ENCODE results near the gene DGKE.
A peak's percentile ranks its signal among the peaks of the same experiment; 100 is the strongest.

DGKE gene

DNA sequence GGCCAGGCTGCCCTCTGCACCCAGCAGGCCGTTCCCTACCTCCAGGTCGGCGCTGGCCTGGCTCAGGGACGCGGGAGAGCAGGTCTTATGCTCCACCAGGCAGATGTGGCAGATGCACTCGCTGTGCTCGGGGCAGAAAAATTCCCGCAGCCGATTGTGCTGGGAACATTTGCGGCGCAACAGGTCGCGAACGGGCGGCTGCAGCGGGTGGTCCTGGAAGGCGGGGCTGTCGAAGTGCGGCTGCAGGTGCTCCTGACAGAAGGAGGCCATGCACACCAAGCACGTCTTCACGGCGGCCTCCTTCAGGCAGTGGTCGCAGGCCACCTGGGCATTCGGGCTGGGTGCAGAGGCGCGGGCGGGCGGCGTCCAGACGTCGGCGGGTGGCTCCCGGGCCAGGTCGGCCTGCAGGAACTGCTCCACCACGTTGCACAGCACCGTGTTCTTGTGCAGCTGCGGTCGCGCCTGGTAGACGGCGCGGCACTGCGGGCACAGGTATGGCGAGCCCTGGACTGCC lies 79.5 kb downstream of the DGKE start:
- Histone ChIP-seq H3K36me3 (ENCODE audit: low read length) (no peaks in the 10 kb centered on the region), H2AFZ (ENCODE audit: low read depth, low read length, severe bottlenecking) (peak overlapping the region; percentile 93), H3K27ac (ENCODE audit: low read depth, low read length) (peak overlapping the region; percentile 78), H3K4me3 (ENCODE audit: insufficient read depth, low read length, poor library complexity, severe bottlenecking) (peak overlapping the region; percentile 68), H3K4me2 (ENCODE audit: low read depth, low read length, poor library complexity, severe bottlenecking) (peak overlapping the region; percentile 86), H4K20me1 (ENCODE audit: low read depth, low read length) (no peaks in the 10 kb centered on the region), H3K9me2 (replicated peaks; ENCODE audit: insufficient read depth, low read length) (no peaks in the 10 kb centered on the region), H3K27me3 (ENCODE audit: low read length) (no peaks in the 10 kb centered on the region), H3K79me2 (ENCODE audit: insufficient read depth, low read length) (peaks cover 40% of the 10 kb centered on the region), H3K9me3 (ENCODE audit: insufficient read depth, low read length) (no peaks in the 10 kb centered on the region), H3F3A (ENCODE audit: insufficient read depth) (peaks cover 15% of the 10 kb centered on the region), H3K9ac (ENCODE audit: low read length) (peak overlapping the region; percentile 73)
- TF ChIP-seq EZH2phosphoT487 (conservative IDR thresholded peaks at IDR 0.05; ENCODE audit: low read length) (no peak), CTCF (IDR thresholded peaks at IDR 0.05; ENCODE audit: insufficient read depth, low read length, poor library complexity, severe bottlenecking) (no peak)

GRCh38 chr17:56913867-56914580 lies 80.1 kb downstream of the DGKE start, which contains the start of gene TRIM25:
Gene TRIM25 (minus strand): TSS chr17:56914049. CDS start chr17:56913988, 61 bp downstream.
- peak within 1 kb of the TSS; percentile 93 for H2AFZ ChIP-seq (ENCODE audit: low read depth, low read length, severe bottlenecking)
- peak within 1 kb of the TSS; percentile 73 for H3K9ac ChIP-seq (ENCODE audit: low read length)
- no peaks in the 10 kb centered on the region for H3K36me3 ChIP-seq (ENCODE audit: low read length)
- no peaks in the 10 kb centered on the region for H3K27me3 ChIP-seq (ENCODE audit: low read length)
- H3K9me3 ChIP-seq (ENCODE audit: insufficient read depth, low read length), result no peaks in the 10 kb centered on the region
- H3K79me2 ChIP-seq (ENCODE audit: insufficient read depth, low read length), result peaks cover 40% of the 10 kb centered on the region
- H3K9me2 ChIP-seq (replicated peaks; ENCODE audit: insufficient read depth, low read length), result no peaks in the 10 kb centered on the region
- H3K27ac ChIP-seq (ENCODE audit: low read depth, low read length), result peak within 1 kb of the TSS; percentile 78
- no peak for TF ChIP-seq CTCF (IDR thresholded peaks at IDR 0.05; ENCODE audit: insufficient read depth, low read length, poor library complexity, severe bottlenecking)
- no peak for TF ChIP-seq EZH2phosphoT487 (conservative IDR thresholded peaks at IDR 0.05; ENCODE audit: low read length)
- peak within 1 kb of the TSS; percentile 86 for H3K4me2 ChIP-seq (ENCODE audit: low read depth, low read length, poor library complexity, severe bottlenecking)
- H3K4me3 ChIP-seq (ENCODE audit: insufficient read depth, low read length, poor library complexity, severe bottlenecking), result peak within 1 kb of the TSS; percentile 68
- no peaks in the 10 kb centered on the region for H4K20me1 ChIP-seq (ENCODE audit: low read depth, low read length)
- H3F3A ChIP-seq (ENCODE audit: insufficient read depth), result peaks cover 10% of the 10 kb centered on the region

- Histone ChIP-seq H3K4me3 (ENCODE audit: insufficient read depth, low read length, poor library complexity, severe bottlenecking) (peak overlapping the region; percentile 68), H3K27ac (ENCODE audit: low read depth, low read length) (0 out of 2 replicates have a peak overlapping the region, but pooled peaks have one; percentile 78), H3K9me3 (ENCODE audit: insufficient read depth, low read length) (no peaks in the 10 kb centered on the region), H3K4me2 (ENCODE audit: low read depth, low read length, poor library complexity, severe bottlenecking) (peak overlapping the region; percentile 86), H2AFZ (ENCODE audit: low read depth, low read length, severe bottlenecking) (peak overlapping the region; percentile 93), H3K9me2 (replicated peaks; ENCODE audit: insufficient read depth, low read length) (no peaks in the 10 kb centered on the region), H3K9ac (ENCODE audit: low read length) (peak overlapping the region; percentile 73), H3K36me3 (ENCODE audit: low read length) (no peaks in the 10 kb centered on the region), H3K79me2 (ENCODE audit: insufficient read depth, low read length) (peaks cover 37% of the 10 kb centered on the region), H3K27me3 (ENCODE audit: low read length) (no peaks in the 10 kb centered on the region), H4K20me1 (ENCODE audit: low read depth, low read length) (no peaks in the 10 kb centered on the region), H3F3A (ENCODE audit: insufficient read depth) (peaks cover 10% of the 10 kb centered on the region; the same call in 1 of the 2 replicates)
- TF ChIP-seq EZH2phosphoT487 (conservative IDR thresholded peaks at IDR 0.05; ENCODE audit: low read length) (no peak), CTCF (IDR thresholded peaks at IDR 0.05; ENCODE audit: insufficient read depth, low read length, poor library complexity, severe bottlenecking) (no peak)
Measured at GRCh38 chr17:56914581-56915273, 80.8 kb downstream of the DGKE start.
